ENCODE data around the gene LPP. TPM values are rescaled to one million over a fixed set of nuclear protein-coding genes. Genes with fewer than 3 reads are reported as not detected.

Gene LPP
- total RNA-seq, 1 donor from 2014 or later: 14.2 TPM

GRCh38 chr3:188219147-188219546, 65.2 kb downstream of the LPP start:
- no peak overlapping the region for H3K4me3 ChIP-seq (ENCODE audit: low read depth, low read length)
- DNase-seq (ENCODE audit: low read depth) (no peak), FAIRE-seq (no peak)
- H3K27me3 ChIP-seq (ENCODE audit: control insufficient read depth, insufficient read depth, low read length): no peaks in the 10 kb centered on the region
- H3K36me3 ChIP-seq (ENCODE audit: control insufficient read depth, insufficient read depth, low read length): no peaks in the 10 kb centered on the region
- TF ChIP-seq CTCF (IDR thresholded peaks at IDR 0.05; ENCODE audit: insufficient read depth, low read length, severe bottlenecking): no peak

GRCh38 chr3:188220097-188220788, 66.3 kb downstream of the LPP start:
- no peak for DNase-seq (ENCODE audit: low read depth)
- no peaks in the 10 kb centered on the region for H3K36me3 ChIP-seq (ENCODE audit: control insufficient read depth, insufficient read depth, low read length)
- FAIRE-seq: no peak
- no peak overlapping the region for H3K4me3 ChIP-seq (ENCODE audit: low read depth, low read length)
- no peaks in the 10 kb centered on the region for H3K27me3 ChIP-seq (ENCODE audit: control insufficient read depth, insufficient read depth, low read length)
- TF ChIP-seq CTCF (IDR thresholded peaks at IDR 0.05; ENCODE audit: insufficient read depth, low read length, severe bottlenecking): no peak

- TF ChIP-seq CTCF (IDR thresholded peaks at IDR 0.05; ENCODE audit: insufficient read depth, low read length, severe bottlenecking): no peak
- H3K4me3 ChIP-seq (ENCODE audit: low read depth, low read length): no peak overlapping the region
- DNase-seq (ENCODE audit: low read depth) (peak; percentile 15), FAIRE-seq (no peak)
- no peaks in the 10 kb centered on the region for H3K27me3 ChIP-seq (ENCODE audit: control insufficient read depth, insufficient read depth, low read length)
- no peaks in the 10 kb centered on the region for H3K36me3 ChIP-seq (ENCODE audit: control insufficient read depth, insufficient read depth, low read length)
Measured at GRCh38 chr3:188220988-188221818, 67.2 kb downstream of the LPP start.

- Histone ChIP-seq H3K4me3 (ENCODE audit: low read depth, low read length) (no peak overlapping the region), H3K27me3 (ENCODE audit: control insufficient read depth, insufficient read depth, low read length) (no peaks in the 10 kb centered on the region), H3K36me3 (ENCODE audit: control insufficient read depth, insufficient read depth, low read length) (no peaks in the 10 kb centered on the region)
- FAIRE-seq: no peak
- DNase-seq (ENCODE audit: low read depth): no peak
- no peak for TF ChIP-seq CTCF (IDR thresholded peaks at IDR 0.05; ENCODE audit: insufficient read depth, low read length, severe bottlenecking)
Measured at GRCh38 chr3:188223936-188224335, 70.0 kb downstream of the LPP start.

GRCh38 chr3:188227442-188227841, 73.5 kb downstream of the LPP start:
- DNase-seq (ENCODE audit: low read depth) (no peak), FAIRE-seq (no peak)
- Histone ChIP-seq H3K27me3 (ENCODE audit: control insufficient read depth, insufficient read depth, low read length) (no peaks in the 10 kb centered on the region), H3K4me3 (ENCODE audit: low read depth, low read length) (no peak overlapping the region), H3K36me3 (ENCODE audit: control insufficient read depth, insufficient read depth, low read length) (no peaks in the 10 kb centered on the region)
- TF ChIP-seq CTCF (IDR thresholded peaks at IDR 0.05; ENCODE audit: insufficient read depth, low read length, severe bottlenecking): no peak
